Endothelial cell of umbilical vein (primary cell): ENCODE measurements around the gene COL23A1. TPM values are rescaled to one million over a fixed set of nuclear protein-coding genes. Genes with fewer than 3 reads are reported as not detected.

Experiments
- BruUV-seq: library from RNA; stranded (reverse); fragments of 400-500 nt; replicated peaks from 2 replicates; lab custom pipeline; 2021; lab: Mats Ljungman, UMichigan
- CTCF ChIA-PET: fragments of 300-600, 350-600 bp; sonication (Branson Sonifier 250); formaldehyde crosslinking; loops from one replicate; lab custom pipeline; 2021; ENCODE audit warnings: antibody characterized with exemption, inconsistent platforms; lab: Charles Lee
- POLR2A ChIA-PET: fragments of 300-600, 350-600 bp; sonication (Branson Sonifier 250); formaldehyde crosslinking; loops from one replicate; lab custom pipeline; 2021; ENCODE audit warnings: antibody characterized with exemption, inconsistent platforms; lab: Charles Lee
- DNase-seq: peaks from one replicate; pipeline ENCODE4 v3.0.0-alpha.2; 2011; ENCODE audit warnings: low read depth, low spot score
- FAIRE-seq: peaks from 2 replicates; lab custom pipeline; 2011; peaks lifted over from hg19 to GRCh38; lab: Jason Lieb, UNC
- H2AFZ ChIP-seq: 2 replicates; pipeline ENCODE4 v1.6.0; 2012; ENCODE audit warnings: low read depth, low read length, control low read depth, inconsistent platforms
- H3K27ac ChIP-seq: 2 replicates; pipeline ENCODE4 v1.5.1; 2011; ENCODE audit warnings: low read depth, mild to moderate bottlenecking, control low read depth, low read length, moderate library complexity; ENCODE audit not compliant: insufficient read depth
- H3K27me3 ChIP-seq, 2 experiments: 2 replicates each; pipeline versions ENCODE4 v1.6.0 to v1.6.1; 2011; ENCODE audit warnings: low read length in 2 of 2, mixed read lengths in 1 of 2; ENCODE audit not compliant: control insufficient read depth in 2 of 2, insufficient read depth in 2 of 2
- H3K36me3 ChIP-seq, 2 experiments: 2 replicates in 1 of 2; 3 replicates in 1 of 2; pipeline ENCODE4 v1.5.1; 2011; ENCODE audit warnings: low read length in 2 of 2, mild to moderate bottlenecking in 1 of 2, moderate library complexity in 1 of 2; ENCODE audit not compliant: control insufficient read depth in 2 of 2, insufficient read depth in 2 of 2; ENCODE audit errors: extremely low read depth in 1 of 2
- H3K4me1 ChIP-seq: 3 replicates; pipeline ENCODE4 v1.5.1; 2011; ENCODE audit warnings: mild to moderate bottlenecking, low read length; ENCODE audit not compliant: control insufficient read depth, insufficient read depth; ENCODE audit errors: extremely low read depth
- H3K4me2 ChIP-seq: 2 replicates; pipeline ENCODE4 v1.6.1; 2011; ENCODE audit warnings: low read length, control low read depth, mixed read lengths; ENCODE audit not compliant: insufficient read depth
- H3K4me3 ChIP-seq, 3 experiments: fragments of 200-600 bp in 1 of 3; sonication (generic), shearing (Covaris generic) in 1 of 3; replicated peaks in 1 of 3; 2 replicates each; pipeline ENCODE4 v1.5.1; 2011 to 2016; ENCODE audit warnings: control low read depth in 3 of 3, low read length in 3 of 3, mild to moderate bottlenecking in 2 of 3, inconsistent platforms in 1 of 3, low read depth in 1 of 3, moderate library complexity in 1 of 3; ENCODE audit not compliant: insufficient read depth in 1 of 3
- H3K79me2 ChIP-seq: 2 replicates; pipeline ENCODE4 v1.6.0; 2012; ENCODE audit warnings: low read length, inconsistent platforms; ENCODE audit not compliant: control insufficient read depth, insufficient read depth
- H3K9ac ChIP-seq: replicated peaks from 2 replicates; pipeline ENCODE3; 2011; ENCODE audit warnings: low read length, control low read depth; ENCODE audit not compliant: insufficient read depth; ENCODE audit errors: extremely low read depth
- H3K9me1 ChIP-seq: replicated peaks from 3 replicates; pipeline ENCODE4 v1.6.0; 2011; ENCODE audit warnings: mild to moderate bottlenecking, low read length; ENCODE audit not compliant: control insufficient read depth, insufficient read depth; ENCODE audit errors: extremely low read depth
- H3K9me3 ChIP-seq: replicated peaks from 2 replicates; pipeline ENCODE4 v1.5.1; 2012; ENCODE audit warnings: low read length, inconsistent platforms; ENCODE audit not compliant: control insufficient read depth, insufficient read depth
- H4K20me1 ChIP-seq: replicated peaks from 2 replicates; pipeline ENCODE3; 2011; ENCODE audit warnings: mild to moderate bottlenecking, low read length; ENCODE audit not compliant: control insufficient read depth, insufficient read depth; ENCODE audit errors: extremely low read depth
- EZH2 ChIP-seq: IDR thresholded peaks from 2 replicates; pipeline ENCODE4 v1.6.1; 2012; ENCODE audit warnings: borderline replicate concordance, low read depth, mild to moderate bottlenecking, moderate library complexity, low read length, inconsistent platforms; ENCODE audit not compliant: severe bottlenecking
- FOS ChIP-seq: IDR thresholded peaks from 2 replicates; pipeline ENCODE4 v1.6.1; 2011; ENCODE audit warnings: mild to moderate bottlenecking, low read length, moderate library complexity, borderline replicate concordance; ENCODE audit not compliant: insufficient read depth
- GATA2 ChIP-seq: IDR thresholded peaks from 2 replicates; pipeline ENCODE4 v1.7.0; 2011; ENCODE audit warnings: low read depth, mild to moderate bottlenecking, moderate library complexity, mixed read lengths, low read length; ENCODE audit not compliant: insufficient read length, insufficient read depth
- JUN ChIP-seq: IDR thresholded peaks from 2 replicates; pipeline ENCODE4 v1.6.1; 2011; ENCODE audit warnings: borderline replicate concordance, low read depth; ENCODE audit not compliant: insufficient read length, insufficient read depth
- MYC ChIP-seq: IDR thresholded peaks from one replicate; pipeline ENCODE4 v1.6.1; 2011; ENCODE audit warnings: mild to moderate bottlenecking, low read depth, low read length
- POLR2A ChIP-seq: IDR thresholded peaks from 2 replicates; pipeline ENCODE4 v1.6.1; 2012; ENCODE audit warnings: low read depth, mild to moderate bottlenecking, control low read depth, low read length
- POLR2AphosphoS5 ChIP-seq: IDR thresholded peaks from 2 replicates; pipeline ENCODE4 v1.6.1; 2012; ENCODE audit warnings: low read depth, mild to moderate bottlenecking, control low read depth, low read length, moderate library complexity; ENCODE audit not compliant: insufficient read depth
- dilution Hi-C: fragments of 300-500 bp; cut with MboI; formaldehyde crosslinking; loops from one replicate; pipeline ENCODE4 v1.15.0; 2019; ENCODE audit warnings: low sequenced_read_pairs; ENCODE audit not compliant: extremely low pct_ligation_motif_present
- intact Hi-C: fragments of 100-400 bp; cut with micrococcal nuclease; formaldehyde crosslinking; loops from one replicate; pipeline ENCODE4 v1.10.0; 2022
- polyA plus RNA-seq, 4 experiments: library from polyadenylated mRNA; depleted of rRNA in 3 of 4; stranded (reverse) in 3 of 4; unstranded in 1 of 4; fragments of >200 nt; gene quantifications; 2 replicates each; pipeline versions ENCODE4 v1.2.1 to v1.2.3, GENCODE V29; 2011 to 2012; ENCODE audit warnings: missing spikeins in 1 of 4
- total RNA-seq: library from RNA; stranded (reverse); gene quantifications from 2 replicates; pipeline ENCODE4 v1.2.3, GENCODE V29; 2021
- TF ChIP-seq, protein P1 (sequence below), 2 donors: IDR thresholded peaks; 1 replicate in 1 of 2; 2 replicates in 1 of 2; pipeline ENCODE4 v1.5.1; 2011; ENCODE audit warnings: low read length in 2 of 2, mild to moderate bottlenecking in 2 of 2, moderate library complexity in 2 of 2, control low read depth in 1 of 2, inconsistent platforms in 1 of 2, low read depth in 1 of 2; ENCODE audit not compliant: insufficient read depth in 1 of 2; ENCODE audit errors: extremely low read depth in 1 of 2
- TF ChIP-seq, protein P2 (sequence below): IDR thresholded peaks from 2 replicates; pipeline ENCODE4 v1.6.1; 2011; ENCODE audit not compliant: insufficient read depth, insufficient read length

Gene COL23A1
- total and polyA plus RNA-seq, 2 donors (not counting 3 experiments of a cell fraction or from before 2014, with no cell fraction given): not detected

DNA sequence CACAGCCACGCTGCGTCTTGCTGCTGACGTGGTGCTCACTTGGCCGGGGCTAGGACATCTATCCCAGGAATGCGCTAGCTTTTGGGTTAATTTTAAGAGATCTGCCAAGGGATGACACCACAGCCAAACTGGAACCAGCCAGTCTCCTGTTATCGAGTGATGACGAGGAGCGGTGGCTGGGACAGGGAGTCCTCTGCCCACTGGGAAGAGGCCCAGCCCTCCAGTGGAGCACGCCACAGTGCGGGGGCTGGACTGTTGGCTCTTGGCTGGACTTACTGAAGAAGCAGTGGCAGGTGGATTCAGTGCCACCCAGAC lies 302.4 kb downstream of the COL23A1 start:
- dilution Hi-C loops: no loop called here
- Histone ChIP-seq H3K4me1 (no peaks in the 10 kb centered on the region), H3K79me2 (no peaks in the 10 kb centered on the region), H3K27ac (no peak overlapping the region), H3K9ac (no peak overlapping the region), H4K20me1 (no peaks in the 10 kb centered on the region), H3K9me1 (no peaks in the 10 kb centered on the region), H2AFZ (no peak overlapping the region), H3K27me3 (peaks cover 0 to 2% of the 10 kb centered on the region in 2 experiments), H3K9me3 (peaks cover 3% of the 10 kb centered on the region), H3K4me2 (no peak overlapping the region), H3K36me3 (no peaks in the 10 kb centered on the region), H3K4me3 (no peak overlapping the region)
- no TSS peak for BruUV-seq
- FAIRE-seq (no peak), DNase-seq (no peak)
- TF ChIP-seq EZH2 (no peak), POLR2AphosphoS5 (no peak), JUN (no peak), GATA2 (no peak), MYC (no peak), POLR2A (no peak), FOS (no peak)
- TF ChIP-seq, protein P1, sequence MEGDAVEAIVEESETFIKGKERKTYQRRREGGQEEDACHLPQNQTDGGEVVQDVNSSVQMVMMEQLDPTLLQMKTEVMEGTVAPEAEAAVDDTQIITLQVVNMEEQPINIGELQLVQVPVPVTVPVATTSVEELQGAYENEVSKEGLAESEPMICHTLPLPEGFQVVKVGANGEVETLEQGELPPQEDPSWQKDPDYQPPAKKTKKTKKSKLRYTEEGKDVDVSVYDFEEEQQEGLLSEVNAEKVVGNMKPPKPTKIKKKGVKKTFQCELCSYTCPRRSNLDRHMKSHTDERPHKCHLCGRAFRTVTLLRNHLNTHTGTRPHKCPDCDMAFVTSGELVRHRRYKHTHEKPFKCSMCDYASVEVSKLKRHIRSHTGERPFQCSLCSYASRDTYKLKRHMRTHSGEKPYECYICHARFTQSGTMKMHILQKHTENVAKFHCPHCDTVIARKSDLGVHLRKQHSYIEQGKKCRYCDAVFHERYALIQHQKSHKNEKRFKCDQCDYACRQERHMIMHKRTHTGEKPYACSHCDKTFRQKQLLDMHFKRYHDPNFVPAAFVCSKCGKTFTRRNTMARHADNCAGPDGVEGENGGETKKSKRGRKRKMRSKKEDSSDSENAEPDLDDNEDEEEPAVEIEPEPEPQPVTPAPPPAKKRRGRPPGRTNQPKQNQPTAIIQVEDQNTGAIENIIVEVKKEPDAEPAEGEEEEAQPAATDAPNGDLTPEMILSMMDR (IDR thresholded peaks at IDR 0.05; ENCODE audit: extremely low read depth in 1 of 2, insufficient read depth in 1 of 2, low read depth in 1 of 2, low read length in 2 of 2): no peak
- TF ChIP-seq, protein P2, sequence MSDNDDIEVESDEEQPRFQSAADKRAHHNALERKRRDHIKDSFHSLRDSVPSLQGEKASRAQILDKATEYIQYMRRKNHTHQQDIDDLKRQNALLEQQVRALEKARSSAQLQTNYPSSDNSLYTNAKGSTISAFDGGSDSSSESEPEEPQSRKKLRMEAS: no peak
- ChIA-PET POLR2A (no interaction called here), CTCF (no interaction called here)
- intact Hi-C loops: no loop called here
